GM23338 (cell line): ENCODE data around the gene NFATC3. TPM values are rescaled to one million over a fixed set of nuclear protein-coding genes. Genes with fewer than 3 reads are reported as not detected.

ENCODE experiments used
- ATAC-seq: fragments of 200-7000 bp; cut with Tn5 transposase; 3 replicates; pipeline ENCODE4 v1.9.1; 2020
- DNase-seq: peaks from one replicate; pipeline ENCODE4 v3.0.0-alpha.2; 2015; ENCODE audit warnings: low spot score
- H2AFZ ChIP-seq: fragments of 200-600 bp; sonication (generic); 2 replicates; pipeline ENCODE4 v1.8.0; 2016; ENCODE audit warnings: antibody characterized with exemption, mild to moderate bottlenecking, moderate library complexity
- H3F3A ChIP-seq: fragments of 200-600 bp; sonication (generic); replicated peaks from 2 replicates; pipeline ENCODE4 v1.8.0; 2017; ENCODE audit warnings: antibody characterized with exemption, mixed run types, low read depth
- H3K27ac ChIP-seq: fragments of 200-600 bp; sonication (generic); 2 replicates; pipeline ENCODE4 v1.6.1; 2016; ENCODE audit warnings: low read depth
- H3K27me3 ChIP-seq: fragments of 200-600 bp; sonication (generic); 2 replicates; pipeline ENCODE4 v1.8.0; 2016; ENCODE audit warnings: mild to moderate bottlenecking, mixed run types, moderate library complexity; ENCODE audit not compliant: insufficient read depth
- H3K36me3 ChIP-seq: fragments of 200-600 bp; sonication (generic); 2 replicates; pipeline ENCODE4 v1.8.0; 2016; ENCODE audit warnings: mild to moderate bottlenecking; ENCODE audit not compliant: insufficient read depth
- H3K4me1 ChIP-seq: fragments of 200-600 bp; sonication (generic); 2 replicates; pipeline ENCODE4 v1.8.0; 2016; ENCODE audit warnings: mild to moderate bottlenecking, moderate library complexity; ENCODE audit not compliant: insufficient read depth
- H3K4me2 ChIP-seq: fragments of 200-600 bp; sonication (generic); 2 replicates; pipeline ENCODE4 v1.7.1; 2017; ENCODE audit warnings: mixed run types
- H3K4me3 ChIP-seq: fragments of 200-600 bp; sonication (generic); 2 replicates; pipeline ENCODE4 v1.6.1; 2016; ENCODE audit warnings: mixed run types
- H3K79me2 ChIP-seq: fragments of 200-600 bp; sonication (generic); replicated peaks from 2 replicates; pipeline ENCODE4 v1.8.0; 2017; ENCODE audit warnings: mild to moderate bottlenecking; ENCODE audit not compliant: insufficient read depth
- H3K9me2 ChIP-seq: fragments of 200-600 bp; sonication (generic); 2 replicates; pipeline ENCODE4 v1.8.0; 2017; ENCODE audit not compliant: insufficient read depth
- H4K20me1 ChIP-seq: fragments of 200-600 bp; sonication (generic); replicated peaks from 2 replicates; pipeline ENCODE4 v1.8.0; 2017; ENCODE audit warnings: mild to moderate bottlenecking; ENCODE audit not compliant: insufficient read depth
- H3K27ac Mint-ChIP-seq: 2 replicates; pipeline ENCODE4 v1.8.0; 2020; ENCODE audit warnings: inconsistent platforms, mild to moderate bottlenecking, moderate library complexity, mixed read lengths
- H3K27me3 Mint-ChIP-seq: 3 replicates; pipeline ENCODE4 v1.8.0; 2022; ENCODE audit warnings: low read depth, mild to moderate bottlenecking, moderate library complexity, mixed read lengths, inconsistent platforms; ENCODE audit not compliant: insufficient read depth, poor library complexity
- H3K36me3 Mint-ChIP-seq: 3 replicates; pipeline ENCODE4 v1.8.0; 2021; ENCODE audit warnings: low read depth, mild to moderate bottlenecking, inconsistent platforms, moderate library complexity, mixed read lengths
- H3K4me1 Mint-ChIP-seq: 3 replicates; pipeline ENCODE4 v1.8.0; 2020; ENCODE audit warnings: mild to moderate bottlenecking, inconsistent platforms, mixed read lengths
- H3K4me3 Mint-ChIP-seq: 3 replicates; pipeline ENCODE4 v1.8.0; 2021; ENCODE audit warnings: moderate library complexity, mild to moderate bottlenecking, inconsistent platforms, mixed read lengths
- H3K9me3 Mint-ChIP-seq: 3 replicates; pipeline ENCODE4 v1.8.0; 2020; ENCODE audit warnings: moderate library complexity, mild to moderate bottlenecking, inconsistent platforms, mixed read lengths
- CREB1 ChIP-seq: fragments of 250-450 bp; sonication (Bioruptor Pico); IDR thresholded peaks from 2 replicates; pipeline ENCODE4 v1.5.0; 2020; ENCODE audit warnings: low read depth, mild to moderate bottlenecking, moderate library complexity
- CTCF ChIP-seq, 2 experiments: fragments of 200-600 bp in 1 of 2; sonication (generic) in 1 of 2; conservative IDR thresholded peaks; 2 replicates each; pipeline versions ENCODE4 v1.5.1 to v1.6.1; 2016 to 2017; ENCODE audit warnings: antibody characterized with exemption in 2 of 2, low read depth in 2 of 2, mild to moderate bottlenecking in 2 of 2, moderate library complexity in 1 of 2
- EZH2 ChIP-seq: fragments of 200-600 bp; sonication (generic); IDR thresholded peaks from one replicate; pipeline ENCODE4 v1.8.0; 2017; ENCODE audit warnings: antibody characterized with exemption, mild to moderate bottlenecking, low read depth; ENCODE audit not compliant: unreplicated experiment
- EZH2phosphoT487 ChIP-seq: fragments of 200-600 bp; sonication (generic); IDR thresholded peaks from one replicate; pipeline ENCODE4 v1.8.1; 2018; ENCODE audit warnings: antibody characterized with exemption; ENCODE audit not compliant: unreplicated experiment
- JUNB ChIP-seq: IDR thresholded peaks from one replicate; pipeline ENCODE4 v1.6.1; 2016; ENCODE audit warnings: antibody characterized with exemption; ENCODE audit not compliant: unreplicated experiment
- NANOG ChIP-seq: IDR thresholded peaks from 2 replicates; pipeline ENCODE4 v1.6.1; 2016; ENCODE audit warnings: antibody characterized with exemption, borderline replicate concordance
- POLR2AphosphoS5 ChIP-seq: IDR thresholded peaks from 2 replicates; pipeline ENCODE4 v1.6.1; 2016; ENCODE audit warnings: antibody characterized with exemption, low read depth
- STAT1 ChIP-seq: IDR thresholded peaks from one replicate; pipeline ENCODE4 v1.6.1; 2016; ENCODE audit warnings: antibody characterized with exemption; ENCODE audit not compliant: unreplicated experiment
- ZNF114 ChIP-seq: fragments of 250-450 bp; sonication (Bioruptor Pico); IDR thresholded peaks from 2 replicates; pipeline ENCODE4 v1.5.0; 2020; ENCODE audit warnings: mild to moderate bottlenecking, moderate library complexity
- ZNF331 ChIP-seq: fragments of 250-450 bp; sonication (Bioruptor Pico); IDR thresholded peaks from 2 replicates; pipeline ENCODE4 v1.5.0; 2020; ENCODE audit warnings: low read depth, mild to moderate bottlenecking, moderate library complexity
- ZNF462 ChIP-seq: fragments of 250-450 bp; sonication (Bioruptor Pico); IDR thresholded peaks from 2 replicates; pipeline ENCODE4 v1.5.0; 2020; ENCODE audit warnings: mild to moderate bottlenecking, moderate library complexity
- polyA plus RNA-seq: library from polyadenylated mRNA; unstranded; fragments of >200 nt; fragmentation: Nextera tagmentation; extraction: Ambion mirVana; gene quantifications from 2 replicates; pipeline ENCODE4 v1.2.1, GENCODE V29; 2016
- total RNA-seq: library from RNA; depleted of rRNA; stranded (reverse); fragments of >200 nt; shearing (Covaris generic); gene quantifications from 2 replicates; pipeline ENCODE4 v1.2.3, GENCODE V29; 2014
- TF ChIP-seq, protein P1 (sequence below): IDR thresholded peaks from 2 replicates; pipeline ENCODE4 v1.6.1; 2016; ENCODE audit warnings: antibody characterized with exemption
- TF ChIP-seq, protein P2 (sequence below): IDR thresholded peaks from one replicate; pipeline ENCODE4 v1.6.1; 2018; ENCODE audit warnings: antibody characterized with exemption; ENCODE audit not compliant: unreplicated experiment

Gene NFATC3
- total and polyA plus RNA-seq, 2 experiments from 2014 or later = 9.2 to 40.9 TPM

DNA sequence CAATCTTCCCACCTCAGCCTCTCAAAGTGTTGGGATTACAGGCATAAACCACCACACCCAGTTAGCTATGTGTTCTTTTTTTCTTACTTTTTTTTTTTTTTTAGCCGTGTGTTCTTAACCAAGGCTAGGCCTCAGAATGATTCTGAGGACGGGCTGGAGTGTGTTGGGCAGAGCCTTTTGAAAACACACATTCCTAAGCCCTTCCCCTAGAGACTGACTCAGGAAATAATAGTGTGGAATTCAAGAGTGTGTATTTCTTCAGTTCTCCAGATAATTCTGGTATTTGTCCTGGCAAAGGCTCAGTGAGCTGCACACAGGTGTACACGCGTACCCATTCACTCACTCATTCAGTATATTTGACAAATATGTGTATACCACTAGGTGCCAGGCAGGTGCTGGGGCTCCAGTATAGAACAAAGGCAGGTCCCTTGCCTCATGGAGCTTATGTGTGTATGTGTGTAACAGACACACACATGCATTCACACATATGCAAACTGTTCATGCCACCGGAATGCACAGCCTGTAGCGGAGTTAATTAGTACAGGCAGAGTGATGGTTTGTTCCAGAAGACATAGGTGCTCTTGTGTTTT, 19.4 kb upstream of the NFATC3 start:
- DNase-seq = no peak

More for the DNA sequence above, 19.4 kb upstream of the NFATC3 start:
- H3K4me3 ChIP-seq = no peak overlapping the region
- H3K27ac ChIP-seq = no peak overlapping the region
- no peak for ATAC-seq
- no peak overlapping the region for H3K4me3 Mint-ChIP-seq
- H3K4me1 ChIP-seq = no peaks in the 10 kb centered on the region
- peaks cover 3% of the 10 kb centered on the region; the same call in 1 of the 2 replicates for H3F3A ChIP-seq
- H3K36me3 ChIP-seq = no peaks in the 10 kb centered on the region
- no peak overlapping the region for H3K4me2 ChIP-seq
- no peak overlapping the region for H3K27ac Mint-ChIP-seq
- no peaks in the 10 kb centered on the region for H3K79me2 ChIP-seq
- no peak overlapping the region for H2AFZ ChIP-seq
- no peaks in the 10 kb centered on the region; the same call in 2 of the 3 replicates for H3K9me3 Mint-ChIP-seq
- H4K20me1 ChIP-seq = peaks cover 6% of the 10 kb centered on the region; the same call in 1 of the 2 replicates
- H3K27me3 Mint-ChIP-seq = peaks cover 9% of the 10 kb centered on the region
- H3K9me2 ChIP-seq = no peaks in the 10 kb centered on the region
- peaks cover 23% of the 10 kb centered on the region for H3K36me3 Mint-ChIP-seq
- TF ChIP-seq POLR2AphosphoS5 (no peak), EZH2phosphoT487 (no peak), CREB1 (CRISPR knock-in tag) (no peak), STAT1 (no peak), NANOG (no peak), JUNB (no peak), CTCF (conservative IDR thresholded peaks at IDR 0.05; ENCODE audit: low read depth in 2 of 2) (no peak), ZNF331 (CRISPR knock-in tag) (no peak), ZNF462 (CRISPR knock-in tag) (no peak), EZH2 (no peak), ZNF114 (CRISPR knock-in tag) (no peak)
- TF ChIP-seq, protein P1, sequence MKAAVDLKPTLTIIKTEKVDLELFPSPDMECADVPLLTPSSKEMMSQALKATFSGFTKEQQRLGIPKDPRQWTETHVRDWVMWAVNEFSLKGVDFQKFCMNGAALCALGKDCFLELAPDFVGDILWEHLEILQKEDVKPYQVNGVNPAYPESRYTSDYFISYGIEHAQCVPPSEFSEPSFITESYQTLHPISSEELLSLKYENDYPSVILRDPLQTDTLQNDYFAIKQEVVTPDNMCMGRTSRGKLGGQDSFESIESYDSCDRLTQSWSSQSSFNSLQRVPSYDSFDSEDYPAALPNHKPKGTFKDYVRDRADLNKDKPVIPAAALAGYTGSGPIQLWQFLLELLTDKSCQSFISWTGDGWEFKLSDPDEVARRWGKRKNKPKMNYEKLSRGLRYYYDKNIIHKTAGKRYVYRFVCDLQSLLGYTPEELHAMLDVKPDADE = no peak
- TF ChIP-seq, protein P2, sequence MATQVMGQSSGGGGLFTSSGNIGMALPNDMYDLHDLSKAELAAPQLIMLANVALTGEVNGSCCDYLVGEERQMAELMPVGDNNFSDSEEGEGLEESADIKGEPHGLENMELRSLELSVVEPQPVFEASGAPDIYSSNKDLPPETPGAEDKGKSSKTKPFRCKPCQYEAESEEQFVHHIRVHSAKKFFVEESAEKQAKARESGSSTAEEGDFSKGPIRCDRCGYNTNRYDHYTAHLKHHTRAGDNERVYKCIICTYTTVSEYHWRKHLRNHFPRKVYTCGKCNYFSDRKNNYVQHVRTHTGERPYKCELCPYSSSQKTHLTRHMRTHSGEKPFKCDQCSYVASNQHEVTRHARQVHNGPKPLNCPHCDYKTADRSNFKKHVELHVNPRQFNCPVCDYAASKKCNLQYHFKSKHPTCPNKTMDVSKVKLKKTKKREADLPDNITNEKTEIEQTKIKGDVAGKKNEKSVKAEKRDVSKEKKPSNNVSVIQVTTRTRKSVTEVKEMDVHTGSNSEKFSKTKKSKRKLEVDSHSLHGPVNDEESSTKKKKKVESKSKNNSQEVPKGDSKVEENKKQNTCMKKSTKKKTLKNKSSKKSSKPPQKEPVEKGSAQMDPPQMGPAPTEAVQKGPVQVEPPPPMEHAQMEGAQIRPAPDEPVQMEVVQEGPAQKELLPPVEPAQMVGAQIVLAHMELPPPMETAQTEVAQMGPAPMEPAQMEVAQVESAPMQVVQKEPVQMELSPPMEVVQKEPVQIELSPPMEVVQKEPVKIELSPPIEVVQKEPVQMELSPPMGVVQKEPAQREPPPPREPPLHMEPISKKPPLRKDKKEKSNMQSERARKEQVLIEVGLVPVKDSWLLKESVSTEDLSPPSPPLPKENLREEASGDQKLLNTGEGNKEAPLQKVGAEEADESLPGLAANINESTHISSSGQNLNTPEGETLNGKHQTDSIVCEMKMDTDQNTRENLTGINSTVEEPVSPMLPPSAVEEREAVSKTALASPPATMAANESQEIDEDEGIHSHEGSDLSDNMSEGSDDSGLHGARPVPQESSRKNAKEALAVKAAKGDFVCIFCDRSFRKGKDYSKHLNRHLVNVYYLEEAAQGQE = no peak
- H3K4me1 Mint-ChIP-seq = peaks cover 3% of the 10 kb centered on the region; the same call in 2 of the 3 replicates
- H3K27me3 ChIP-seq = no peaks in the 10 kb centered on the region
